ENCODE results near the gene P3H3. TPM values are rescaled to one million over a fixed set of nuclear protein-coding genes. Genes with fewer than 3 reads are reported as not detected.

The P3H3 gene
- total and polyA plus RNA-seq, 2 donors (not counting 3 experiments of a cell fraction or from before 2014, with no cell fraction given) = 75.9 to 76.5 TPM

DNA sequence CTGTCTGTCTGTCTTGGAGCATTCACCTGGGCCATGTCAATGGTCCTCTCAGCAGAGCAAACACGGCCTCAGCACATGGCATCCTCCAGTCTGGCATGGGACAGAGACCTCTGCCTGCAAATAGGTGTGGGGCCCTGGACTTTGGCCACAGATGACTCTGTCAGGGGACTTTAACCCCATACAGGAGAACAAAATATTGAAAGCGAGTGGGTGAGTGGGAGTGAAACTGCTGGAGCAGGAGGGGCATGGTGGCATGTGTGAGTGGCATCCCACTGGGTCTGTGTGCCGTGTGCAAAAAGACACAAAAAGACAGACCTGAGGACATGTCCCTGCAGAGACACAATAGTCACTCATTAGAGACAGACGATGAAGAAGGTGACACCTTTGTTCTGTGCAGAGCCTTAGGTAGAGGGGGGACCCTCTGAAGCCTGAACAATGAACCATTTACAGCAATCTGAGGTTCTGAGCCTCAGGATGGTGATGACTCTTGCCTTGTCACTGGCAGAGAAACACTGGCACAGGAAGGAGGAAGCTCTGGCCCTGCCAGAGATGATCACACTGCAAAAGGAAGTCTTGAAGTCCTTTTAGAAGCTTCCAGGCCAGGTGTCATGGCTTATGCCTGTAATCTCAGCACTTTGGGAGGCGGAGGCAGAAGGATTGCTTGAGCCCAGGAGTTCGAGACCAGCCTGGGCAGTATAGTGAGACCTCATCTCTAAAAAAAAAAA, 48.3 kb upstream of the P3H3 start:
- no TSS peak for BruUV-seq (replicated peaks)
- DNase-seq (ENCODE audit: low read depth, low spot score) (no peak), FAIRE-seq (no peak)
- Histone ChIP-seq H3K4me3 (replicated peaks in 1 of 3; ENCODE audit: insufficient read depth in 1 of 3, low read depth in 1 of 3, low read length in 3 of 3) (no peak overlapping the region), H3K9me1 (replicated peaks; ENCODE audit: control insufficient read depth, extremely low read depth, insufficient read depth, low read length) (no peaks in the 10 kb centered on the region), H3K4me1 (ENCODE audit: control insufficient read depth, extremely low read depth, insufficient read depth, low read length) (peaks cover 5% of the 10 kb centered on the region), H3K27ac (ENCODE audit: insufficient read depth, low read depth, low read length) (no peak overlapping the region), H2AFZ (ENCODE audit: low read depth, low read length) (no peak overlapping the region), H3K27me3 (ENCODE audit: control insufficient read depth in 2 of 2, insufficient read depth in 2 of 2, low read length in 2 of 2) (no peaks in the 10 kb centered on the region), H3K36me3 (ENCODE audit: control insufficient read depth in 2 of 2, extremely low read depth in 1 of 2, insufficient read depth in 2 of 2, low read length in 2 of 2) (peaks cover 0 to 5% of the 10 kb centered on the region in 2 experiments), H4K20me1 (replicated peaks; ENCODE audit: control insufficient read depth, extremely low read depth, insufficient read depth, low read length) (no peaks in the 10 kb centered on the region), H3K9ac (replicated peaks; ENCODE audit: extremely low read depth, insufficient read depth, low read length) (no peak overlapping the region), H3K9me3 (replicated peaks; ENCODE audit: control insufficient read depth, insufficient read depth, low read length) (no peaks in the 10 kb centered on the region), H3K4me2 (ENCODE audit: insufficient read depth, low read length) (no peak overlapping the region), H3K79me2 (ENCODE audit: control insufficient read depth, insufficient read depth, low read length) (no peaks in the 10 kb centered on the region)
- TF ChIP-seq FOS (IDR thresholded peaks at IDR 0.05; ENCODE audit: borderline replicate concordance, insufficient read depth, low read length) (no peak), GATA2 (IDR thresholded peaks at IDR 0.05; ENCODE audit: insufficient read depth, insufficient read length, low read depth, low read length) (no peak), JUN (IDR thresholded peaks at IDR 0.05; ENCODE audit: borderline replicate concordance, insufficient read depth, insufficient read length, low read depth) (no peak), MAX (IDR thresholded peaks at IDR 0.05; ENCODE audit: insufficient read depth, insufficient read length) (no peak), EZH2 (IDR thresholded peaks at IDR 0.05; ENCODE audit: borderline replicate concordance, low read depth, low read length, severe bottlenecking) (no peak), POLR2A (IDR thresholded peaks at IDR 0.05; ENCODE audit: low read depth, low read length) (no peak), POLR2AphosphoS5 (IDR thresholded peaks at IDR 0.05; ENCODE audit: insufficient read depth, low read depth, low read length) (no peak), MYC (IDR thresholded peaks at IDR 0.05; ENCODE audit: low read depth, low read length) (no peak)
- TF ChIP-seq, protein P1, sequence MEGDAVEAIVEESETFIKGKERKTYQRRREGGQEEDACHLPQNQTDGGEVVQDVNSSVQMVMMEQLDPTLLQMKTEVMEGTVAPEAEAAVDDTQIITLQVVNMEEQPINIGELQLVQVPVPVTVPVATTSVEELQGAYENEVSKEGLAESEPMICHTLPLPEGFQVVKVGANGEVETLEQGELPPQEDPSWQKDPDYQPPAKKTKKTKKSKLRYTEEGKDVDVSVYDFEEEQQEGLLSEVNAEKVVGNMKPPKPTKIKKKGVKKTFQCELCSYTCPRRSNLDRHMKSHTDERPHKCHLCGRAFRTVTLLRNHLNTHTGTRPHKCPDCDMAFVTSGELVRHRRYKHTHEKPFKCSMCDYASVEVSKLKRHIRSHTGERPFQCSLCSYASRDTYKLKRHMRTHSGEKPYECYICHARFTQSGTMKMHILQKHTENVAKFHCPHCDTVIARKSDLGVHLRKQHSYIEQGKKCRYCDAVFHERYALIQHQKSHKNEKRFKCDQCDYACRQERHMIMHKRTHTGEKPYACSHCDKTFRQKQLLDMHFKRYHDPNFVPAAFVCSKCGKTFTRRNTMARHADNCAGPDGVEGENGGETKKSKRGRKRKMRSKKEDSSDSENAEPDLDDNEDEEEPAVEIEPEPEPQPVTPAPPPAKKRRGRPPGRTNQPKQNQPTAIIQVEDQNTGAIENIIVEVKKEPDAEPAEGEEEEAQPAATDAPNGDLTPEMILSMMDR (IDR thresholded peaks at IDR 0.05; ENCODE audit: extremely low read depth in 1 of 2, insufficient read depth in 1 of 2, low read depth in 1 of 2, low read length in 2 of 2) = no peak
- ChIA-PET CTCF (interaction anchor here (1.6 to 9.5 kb wide), 6 partner anchors 13 to 159 kb away, joined by 5 to 107 read pairs (median 10); partner anchors contain the start of genes MLF2 and PTMS), POLR2A (no interaction called here)
- dilution Hi-C loops (cut with MboI; ENCODE audit: extremely low pct_ligation_motif_present, low sequenced_read_pairs) (no loop called here), intact Hi-C loops (cut with micrococcal nuclease) (loop anchor here (1.0 to 5.0 kb wide), 6 partner anchors 13 to 163 kb away; partner anchors contain the start of genes MLF2 and ZNF384)

Data from endothelial cell of umbilical vein (primary cell).